GM12872 (cell line): ENCODE results near the gene GNPTG.

Experiments used
- CTCF ChIP-seq: IDR thresholded peaks from 3 replicates; pipeline ENCODE4 v1.5.1; 2011; ENCODE audit warnings: low read depth, mild to moderate bottlenecking, low read length, moderate library complexity; ENCODE audit not compliant: insufficient read depth

Gene GNPTG

DNA sequence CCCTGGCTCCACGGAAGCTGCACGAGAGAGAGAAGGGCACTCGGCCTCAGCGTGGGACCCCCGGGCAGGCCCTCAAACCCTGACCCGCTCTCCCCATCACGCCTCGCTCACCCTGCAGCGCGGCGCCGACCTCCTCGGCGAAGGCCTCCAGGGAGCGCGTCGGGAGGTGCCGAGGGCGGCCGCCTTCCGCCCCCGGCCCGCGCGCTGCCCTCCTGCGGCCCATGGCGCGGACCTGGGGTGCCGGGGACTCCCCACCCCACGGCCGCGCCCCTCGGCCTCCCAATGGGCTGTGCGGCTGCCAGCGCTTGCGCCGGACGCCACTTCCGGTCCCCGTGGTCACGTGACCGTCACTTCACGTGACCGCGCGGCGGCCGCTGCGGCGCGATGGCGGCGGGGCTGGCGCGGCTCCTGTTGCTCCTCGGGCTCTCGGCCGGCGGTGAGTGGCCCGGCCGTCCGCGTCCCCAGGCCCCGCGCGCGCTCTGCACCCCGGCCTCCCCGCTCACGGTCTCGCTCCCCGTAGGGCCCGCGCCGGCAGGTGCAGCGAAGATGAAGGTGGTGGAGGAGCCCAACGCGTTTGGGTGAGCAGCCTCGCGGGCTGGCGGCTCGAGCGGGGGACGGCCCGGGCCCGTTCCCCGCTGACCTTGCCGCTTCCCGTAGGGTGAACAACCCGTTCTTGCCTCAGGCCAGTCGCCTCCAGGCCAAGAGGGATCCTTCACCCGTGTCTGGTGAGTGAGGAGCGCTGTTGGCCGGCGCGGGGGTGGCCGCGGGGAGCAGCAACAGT, at the start of gene GNPTG, which contains the start of gene TSR3:
Gene GNPTG (plus strand): TSS at position 350 of the 781 bp plus-strand sequence. CDS start 35 bp downstream, at position 385.
Gene TSR3 (minus strand): TSS at position 297 of the 781 bp plus-strand sequence. CDS start 74 bp downstream, at position 223.
- no peak for TF ChIP-seq CTCF

GRCh38 chr16:1305823-1306222, 45.9 kb upstream of the GNPTG start:
- no peak for TF ChIP-seq CTCF

- TF ChIP-seq CTCF = no peak
Measured at GRCh38 chr16:1306334-1306733, 45.4 kb upstream of the GNPTG start.

DNA sequence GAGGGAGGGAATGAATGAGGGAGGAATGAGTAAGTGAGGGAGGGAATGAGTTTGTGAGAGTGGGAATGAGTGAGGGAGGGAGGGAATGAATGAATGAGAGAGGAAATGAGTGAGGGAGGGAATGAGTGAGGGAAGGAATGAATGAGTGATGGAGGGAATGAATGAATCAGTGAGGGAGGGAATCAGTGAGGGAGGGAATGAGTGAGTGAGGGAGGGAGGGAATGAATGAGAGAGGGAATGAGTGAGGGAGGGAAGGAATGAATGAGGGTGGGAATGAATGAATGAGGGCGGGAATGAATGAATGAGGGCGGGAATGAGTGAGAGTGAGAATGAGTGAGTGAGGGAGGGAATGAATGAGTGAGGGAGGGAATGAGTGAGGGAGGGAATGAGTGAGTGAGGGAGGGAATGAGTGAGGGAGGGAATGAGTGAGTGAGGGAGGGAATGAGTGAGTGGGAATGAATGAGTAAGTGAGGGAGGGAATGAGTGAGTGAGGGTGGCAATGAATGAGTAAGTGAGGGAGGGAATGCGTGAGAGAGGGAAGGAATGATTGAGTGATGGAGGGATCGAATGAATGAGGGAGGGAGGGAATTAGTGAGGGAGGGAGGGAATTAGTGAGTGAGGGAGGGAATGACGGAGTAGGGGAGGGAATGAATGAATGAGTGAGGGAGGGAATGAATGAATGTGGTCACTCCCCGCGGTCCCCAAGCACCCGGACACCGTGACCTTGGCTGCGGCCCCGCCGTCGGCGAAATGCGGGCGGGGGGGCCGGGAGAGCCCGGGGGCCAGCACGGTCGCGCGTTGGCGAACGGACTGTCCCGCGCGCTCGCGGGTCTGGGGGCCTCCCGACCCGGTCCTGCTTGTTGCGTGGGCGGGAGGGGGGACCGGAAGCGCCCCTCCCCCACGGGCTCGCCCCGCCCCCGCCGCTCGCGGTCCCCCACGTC, 43.4 kb upstream of the GNPTG start:
- no peak for TF ChIP-seq CTCF

- TF ChIP-seq CTCF = no peak
Measured at GRCh38 chr16:1308977-1309885, 42.5 kb upstream of the GNPTG start, which contains the start of gene UBE2I. Gene UBE2I (plus strand): TSS chr16:1309636. CDS start chr16:1314031, 4,395 bp downstream.

GRCh38 chr16:1309888-1310831, 41.6 kb upstream of the GNPTG start:
- TF ChIP-seq CTCF = no peak
